Measurements from ENCODE around the gene TPSAB1.
"Not testable (repeated sequence)": the region's sequence is repeated elsewhere in the genome, so short reads cannot be mapped to it uniquely, and the experiment has no call there.

Gene TPSAB1

GRCh38 chr16:1271724-1272413 is 31.4 kb downstream of the TPSAB1 start:
- ATAC-seq: not testable (repeated sequence)

GRCh38 chr16:1272453-1273198 is 32.1 kb downstream of the TPSAB1 start:
- no peak for ATAC-seq

GRCh38 chr16:1273816-1274215 is 33.3 kb downstream of the TPSAB1 start:
- no peak for ATAC-seq

GRCh38 chr16:1274767-1275166 is 34.3 kb downstream of the TPSAB1 start:
- no peak for ATAC-seq

GRCh38 chr16:1275791-1276579 is 35.5 kb downstream of the TPSAB1 start:
- no peak for ATAC-seq

- no peak for ATAC-seq
These were observed 36.0 kb downstream of the TPSAB1 start for GRCh38 chr16:1276580-1276878.

- ATAC-seq: no peak
These were observed 36.7 kb downstream of the TPSAB1 start for GRCh38 chr16:1277151-1277598.

- no peak for ATAC-seq
These were observed 37.2 kb downstream of the TPSAB1 start for GRCh38 chr16:1277617-1278282.

GRCh38 chr16:1278477-1278876 is 38.0 kb downstream of the TPSAB1 start:
- ATAC-seq: no peak

- ATAC-seq: no peak
These were observed 38.8 kb downstream of the TPSAB1 start for GRCh38 chr16:1279081-1279944.

- ATAC-seq: no peak
These were observed 39.6 kb downstream of the TPSAB1 start for GRCh38 chr16:1279945-1280589.

- no peak for ATAC-seq
These were observed 40.3 kb downstream of the TPSAB1 start for GRCh38 chr16:1280783-1281182.

- no peak for ATAC-seq
These were observed 41.0 kb downstream of the TPSAB1 start for GRCh38 chr16:1281517-1281916.

GRCh38 chr16:1282324-1282973 is 41.9 kb downstream of the TPSAB1 start:
- no peak for ATAC-seq

- ATAC-seq: no peak
These were observed 42.8 kb downstream of the TPSAB1 start for GRCh38 chr16:1283296-1283695.

- no peak for ATAC-seq
These were observed 43.6 kb downstream of the TPSAB1 start for GRCh38 chr16:1283996-1284616.

GRCh38 chr16:1285669-1286512 is 45.4 kb downstream of the TPSAB1 start:
- no peak for ATAC-seq

GRCh38 chr16:1286513-1287094 is 46.1 kb downstream of the TPSAB1 start:
- no peak for ATAC-seq

Data from activated CD4-positive, CD25-positive, alpha-beta regulatory T cell treated with anti-CD3 and anti-CD28 coated beads, Interleukin-2, amount 50 U/mL, for 24 hours (primary cell).